ENCODE measurements around the gene RIC1. TPM values are rescaled to one million over a fixed set of nuclear protein-coding genes. Genes with fewer than 3 reads are reported as not detected.
"Not testable (repeated sequence)": the region's sequence is repeated elsewhere in the genome, so short reads cannot be mapped to it uniquely, and the experiment has no call there.

Gene RIC1
- total RNA-seq, 1 experiment from 2014 or later, result 20.9 TPM

GRCh38 chr9:5750569-5750968 is 121.7 kb downstream of the RIC1 start:
- Histone ChIP-seq H3K36me3 (replicated peaks; ENCODE audit: control insufficient read depth, insufficient read depth, low read length) (no peaks in the 10 kb centered on the region; the same call in none of the 2 replicates), H3K4me3 (ENCODE audit: insufficient read depth, low read depth, low read length) (no peak overlapping the region), H3K27me3 (ENCODE audit: control insufficient read depth, insufficient read depth, low read length) (no peaks in the 10 kb centered on the region)
- DNase-seq, result no peak

- H3K4me3 ChIP-seq (ENCODE audit: insufficient read depth, low read depth, low read length), result no peak overlapping the region
- H3K36me3 ChIP-seq (replicated peaks; ENCODE audit: control insufficient read depth, insufficient read depth, low read length), result no peaks in the 10 kb centered on the region
- no peaks in the 10 kb centered on the region for H3K27me3 ChIP-seq (ENCODE audit: control insufficient read depth, insufficient read depth, low read length)
- DNase-seq, result no peak
Measured at GRCh38 chr9:5756633-5757032, 127.7 kb downstream of the RIC1 start.

GRCh38 chr9:5760338-5760737 is 131.4 kb downstream of the RIC1 start:
- Histone ChIP-seq H3K4me3 (ENCODE audit: insufficient read depth, low read depth, low read length) (no peak overlapping the region), H3K27me3 (ENCODE audit: control insufficient read depth, insufficient read depth, low read length) (no peaks in the 10 kb centered on the region), H3K36me3 (replicated peaks; ENCODE audit: control insufficient read depth, insufficient read depth, low read length) (peaks cover 10% of the 10 kb centered on the region)
- DNase-seq, result no peak

GRCh38 chr9:5762421-5762820 is 133.5 kb downstream of the RIC1 start:
- no peaks in the 10 kb centered on the region for H3K27me3 ChIP-seq (ENCODE audit: control insufficient read depth, insufficient read depth, low read length)
- no peak for DNase-seq
- H3K4me3 ChIP-seq (ENCODE audit: insufficient read depth, low read depth, low read length), result no peak overlapping the region
- H3K36me3 ChIP-seq (replicated peaks; ENCODE audit: control insufficient read depth, insufficient read depth, low read length), result peaks cover 16% of the 10 kb centered on the region

GRCh38 chr9:5764130-5764868 is 135.4 kb downstream of the RIC1 start:
- H3K27me3 ChIP-seq (ENCODE audit: control insufficient read depth, insufficient read depth, low read length), result no peaks in the 10 kb centered on the region
- no peak overlapping the region for H3K4me3 ChIP-seq (ENCODE audit: insufficient read depth, low read depth, low read length)
- DNase-seq, result no peak
- H3K36me3 ChIP-seq (replicated peaks; ENCODE audit: control insufficient read depth, insufficient read depth, low read length), result peaks cover 16% of the 10 kb centered on the region

- peaks cover 15% of the 10 kb centered on the region for H3K36me3 ChIP-seq (replicated peaks; ENCODE audit: control insufficient read depth, insufficient read depth, low read length)
- no peak overlapping the region for H3K4me3 ChIP-seq (ENCODE audit: insufficient read depth, low read depth, low read length)
- DNase-seq, result no peak
- H3K27me3 ChIP-seq (ENCODE audit: control insufficient read depth, insufficient read depth, low read length), result no peaks in the 10 kb centered on the region
Measured at GRCh38 chr9:5767968-5768932, 139.3 kb downstream of the RIC1 start.

GRCh38 chr9:5773324-5773999 is 144.6 kb downstream of the RIC1 start:
- peak; percentile 7 for DNase-seq
- H3K27me3 ChIP-seq (ENCODE audit: control insufficient read depth, insufficient read depth, low read length), result no peaks in the 10 kb centered on the region
- peaks cover 5% of the 10 kb centered on the region for H3K36me3 ChIP-seq (replicated peaks; ENCODE audit: control insufficient read depth, insufficient read depth, low read length)
- no peak overlapping the region for H3K4me3 ChIP-seq (ENCODE audit: insufficient read depth, low read depth, low read length)

- DNase-seq, result no peak
- Histone ChIP-seq H3K36me3 (replicated peaks; ENCODE audit: control insufficient read depth, insufficient read depth, low read length) (peaks cover 5% of the 10 kb centered on the region), H3K4me3 (ENCODE audit: insufficient read depth, low read depth, low read length) (no peak overlapping the region), H3K27me3 (ENCODE audit: control insufficient read depth, insufficient read depth, low read length) (no peaks in the 10 kb centered on the region)
Measured at GRCh38 chr9:5778805-5779204, 149.9 kb downstream of the RIC1 start.

- H3K36me3 ChIP-seq (replicated peaks; ENCODE audit: control insufficient read depth, insufficient read depth, low read length); H3K4me3 ChIP-seq (ENCODE audit: insufficient read depth, low read depth, low read length); DNase-seq; H3K27me3 ChIP-seq (ENCODE audit: control insufficient read depth, insufficient read depth, low read length): not testable (repeated sequence)
Measured at GRCh38 chr9:5779705-5780218, 150.9 kb downstream of the RIC1 start.

- DNase-seq; H3K36me3 ChIP-seq (replicated peaks; ENCODE audit: control insufficient read depth, insufficient read depth, low read length); H3K27me3 ChIP-seq (ENCODE audit: control insufficient read depth, insufficient read depth, low read length); H3K4me3 ChIP-seq (ENCODE audit: insufficient read depth, low read depth, low read length): not testable (repeated sequence)
Measured at GRCh38 chr9:5783420-5783819, 154.5 kb downstream of the RIC1 start.

- no peaks in the 10 kb centered on the region for H3K27me3 ChIP-seq (ENCODE audit: control insufficient read depth, insufficient read depth, low read length)
- H3K36me3 ChIP-seq (replicated peaks; ENCODE audit: control insufficient read depth, insufficient read depth, low read length), result peaks cover 2% of the 10 kb centered on the region
- no peak for DNase-seq
- H3K4me3 ChIP-seq (ENCODE audit: insufficient read depth, low read depth, low read length), result no peak overlapping the region
Measured at GRCh38 chr9:5783982-5784381, 155.1 kb downstream of the RIC1 start.

- no peaks in the 10 kb centered on the region for H3K36me3 ChIP-seq (replicated peaks; ENCODE audit: control insufficient read depth, insufficient read depth, low read length)
- H3K4me3 ChIP-seq (ENCODE audit: insufficient read depth, low read depth, low read length), result no peak overlapping the region
- no peaks in the 10 kb centered on the region for H3K27me3 ChIP-seq (ENCODE audit: control insufficient read depth, insufficient read depth, low read length)
- no peak for DNase-seq
Measured at GRCh38 chr9:5784526-5785315, 155.8 kb downstream of the RIC1 start.

GRCh38 chr9:5786370-5787127 is 157.6 kb downstream of the RIC1 start:
- DNase-seq, result no peak
- H3K27me3 ChIP-seq (ENCODE audit: control insufficient read depth, insufficient read depth, low read length), result no peaks in the 10 kb centered on the region
- no peaks in the 10 kb centered on the region for H3K36me3 ChIP-seq (replicated peaks; ENCODE audit: control insufficient read depth, insufficient read depth, low read length)
- no peak overlapping the region for H3K4me3 ChIP-seq (ENCODE audit: insufficient read depth, low read depth, low read length)

All from H7 (cell line).